ENCODE results near the gene TTC39B.
"Not testable (repeated sequence)": the region's sequence is repeated elsewhere in the genome, so short reads cannot be mapped to it uniquely, and the experiment has no call there.

The TTC39B gene

GRCh38 chr9:15264918-15265317 is 42.1 kb downstream of the TTC39B start:
- no peak for DNase-seq (ENCODE audit: low spot score)

GRCh38 chr9:15262581-15262980 is 44.4 kb downstream of the TTC39B start:
- DNase-seq (ENCODE audit: low spot score): no peak

- no peak for DNase-seq (ENCODE audit: low spot score)
Measured at GRCh38 chr9:15256426-15256825, 50.6 kb downstream of the TTC39B start.

- DNase-seq (ENCODE audit: low spot score): no peak
Measured at GRCh38 chr9:15253786-15254185, 53.2 kb downstream of the TTC39B start.

GRCh38 chr9:15253197-15253596 is 53.8 kb downstream of the TTC39B start:
- no peak for DNase-seq (ENCODE audit: low spot score)

GRCh38 chr9:15249981-15250380 is 57.0 kb downstream of the TTC39B start:
- no peak for DNase-seq (ENCODE audit: low spot score)

- no peak for DNase-seq (ENCODE audit: low spot score)
Measured at GRCh38 chr9:15249042-15249818, 57.8 kb downstream of the TTC39B start.

GRCh38 chr9:15248621-15249020 is 58.4 kb downstream of the TTC39B start:
- DNase-seq (ENCODE audit: low spot score): no peak

GRCh38 chr9:15248081-15248480 is 58.9 kb downstream of the TTC39B start:
- DNase-seq (ENCODE audit: low spot score): no peak

- DNase-seq (ENCODE audit: low spot score): no peak
Measured at GRCh38 chr9:15246708-15247107, 60.3 kb downstream of the TTC39B start.

- DNase-seq (ENCODE audit: low spot score): no peak
Measured at GRCh38 chr9:15246243-15246642, 60.8 kb downstream of the TTC39B start.

- DNase-seq (ENCODE audit: low spot score): no peak
Measured at GRCh38 chr9:15244001-15244441, 63.0 kb downstream of the TTC39B start.

- DNase-seq (ENCODE audit: low spot score): no peak
Measured at GRCh38 chr9:15243081-15243480, 63.9 kb downstream of the TTC39B start.

- no peak for DNase-seq (ENCODE audit: low spot score)
Measured at GRCh38 chr9:15240927-15241326, 66.1 kb downstream of the TTC39B start.

- DNase-seq (ENCODE audit: low spot score): no peak
Measured at GRCh38 chr9:15239816-15240215, 67.2 kb downstream of the TTC39B start.

GRCh38 chr9:15238646-15239045 is 68.4 kb downstream of the TTC39B start:
- no peak for DNase-seq (ENCODE audit: low spot score)

- no peak for DNase-seq (ENCODE audit: low spot score)
Measured at GRCh38 chr9:15235658-15236057, 71.4 kb downstream of the TTC39B start.

- not testable (repeated sequence) for DNase-seq (ENCODE audit: low spot score)
Measured at GRCh38 chr9:15233941-15234490, 73.0 kb downstream of the TTC39B start.

- DNase-seq (ENCODE audit: low spot score): not testable (repeated sequence)
Measured at GRCh38 chr9:15232706-15233280, 74.2 kb downstream of the TTC39B start.

GRCh38 chr9:15231788-15232635 is 75.0 kb downstream of the TTC39B start:
- DNase-seq (ENCODE audit: low spot score): peak; percentile 51

- no peak for DNase-seq (ENCODE audit: low spot score)
Measured at GRCh38 chr9:15229409-15229808, 77.6 kb downstream of the TTC39B start.

GRCh38 chr9:15227491-15227890 is 79.5 kb downstream of the TTC39B start:
- no peak for DNase-seq (ENCODE audit: low spot score)
